Neural cell (in vitro differentiated cells): ENCODE measurements around the gene BLMH.

Experiments used
- EP300 ChIP-seq: fragments of 450-650 bp; conservative IDR thresholded peaks from 2 replicates; pipeline ENCODE4 v1.6.1; 2014; ENCODE audit warnings: antibody characterized with exemption, mild to moderate bottlenecking, moderate library complexity; ENCODE audit not compliant: poor library complexity, severe bottlenecking
- EZH2 ChIP-seq: fragments of 200-600, 300-800 bp; shearing (Covaris generic), sonication (generic); IDR thresholded peaks from 2 replicates; pipeline ENCODE4 v1.6.1; 2014; ENCODE audit warnings: antibody characterized with exemption, low read length, borderline replicate concordance, mild to moderate bottlenecking; ENCODE audit not compliant: insufficient read depth, poor library complexity, severe bottlenecking
- MXI1 ChIP-seq: fragments of 450-650 bp; conservative IDR thresholded peaks from 2 replicates; pipeline ENCODE4 v1.6.1; 2014; ENCODE audit warnings: antibody characterized with exemption, mild to moderate bottlenecking; ENCODE audit not compliant: poor library complexity, severe bottlenecking
- POLR2AphosphoS5 ChIP-seq: IDR thresholded peaks from 2 replicates; pipeline ENCODE4 v1.6.1; 2012
- RAD21 ChIP-seq: fragments of 450-650 bp; conservative IDR thresholded peaks from 2 replicates; pipeline ENCODE4 v1.6.1; 2014; ENCODE audit warnings: antibody characterized with exemption, mild to moderate bottlenecking, moderate library complexity
- TF ChIP-seq, protein P1 (sequence below): fragments of 450-650 bp; IDR thresholded peaks from 2 replicates; pipeline ENCODE4 v1.5.1; 2014; ENCODE audit warnings: antibody characterized with exemption, mild to moderate bottlenecking, moderate library complexity; ENCODE audit not compliant: poor library complexity, severe bottlenecking

DNA sequence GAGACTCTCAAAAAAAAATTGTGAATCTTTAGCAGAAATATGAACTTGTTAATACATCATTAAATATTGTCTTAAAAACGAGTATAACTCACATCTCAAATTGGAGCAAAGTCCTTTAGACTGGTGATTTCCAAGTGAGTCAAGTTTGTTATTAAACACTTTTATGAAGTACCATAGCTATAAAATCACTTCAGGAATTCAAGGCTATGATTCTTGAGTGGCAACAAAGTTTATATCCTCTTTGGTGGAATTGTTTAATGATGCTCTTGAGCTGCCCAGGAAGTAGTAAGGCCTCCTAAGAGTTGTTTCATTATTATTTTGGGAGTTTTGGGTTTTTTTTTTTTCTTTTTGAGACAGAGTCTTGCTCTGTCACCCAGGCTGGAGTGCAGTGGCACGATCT, 16.7 kb upstream of the BLMH start:
- TF ChIP-seq RAD21, result no peak
- TF ChIP-seq, protein P1, sequence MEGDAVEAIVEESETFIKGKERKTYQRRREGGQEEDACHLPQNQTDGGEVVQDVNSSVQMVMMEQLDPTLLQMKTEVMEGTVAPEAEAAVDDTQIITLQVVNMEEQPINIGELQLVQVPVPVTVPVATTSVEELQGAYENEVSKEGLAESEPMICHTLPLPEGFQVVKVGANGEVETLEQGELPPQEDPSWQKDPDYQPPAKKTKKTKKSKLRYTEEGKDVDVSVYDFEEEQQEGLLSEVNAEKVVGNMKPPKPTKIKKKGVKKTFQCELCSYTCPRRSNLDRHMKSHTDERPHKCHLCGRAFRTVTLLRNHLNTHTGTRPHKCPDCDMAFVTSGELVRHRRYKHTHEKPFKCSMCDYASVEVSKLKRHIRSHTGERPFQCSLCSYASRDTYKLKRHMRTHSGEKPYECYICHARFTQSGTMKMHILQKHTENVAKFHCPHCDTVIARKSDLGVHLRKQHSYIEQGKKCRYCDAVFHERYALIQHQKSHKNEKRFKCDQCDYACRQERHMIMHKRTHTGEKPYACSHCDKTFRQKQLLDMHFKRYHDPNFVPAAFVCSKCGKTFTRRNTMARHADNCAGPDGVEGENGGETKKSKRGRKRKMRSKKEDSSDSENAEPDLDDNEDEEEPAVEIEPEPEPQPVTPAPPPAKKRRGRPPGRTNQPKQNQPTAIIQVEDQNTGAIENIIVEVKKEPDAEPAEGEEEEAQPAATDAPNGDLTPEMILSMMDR, result no peak
- no peak for TF ChIP-seq EZH2
- no peak for TF ChIP-seq MXI1
- no peak for TF ChIP-seq EP300
- TF ChIP-seq POLR2AphosphoS5, result no peak
